Smooth muscle cell (in vitro differentiated cells): ENCODE measurements around the gene TIGAR. TPM values are rescaled to one million over a fixed set of nuclear protein-coding genes. Genes with fewer than 3 reads are reported as not detected.

Experiments used
- DNase-seq: peaks from one replicate; lab custom pipeline; 2025; ENCODE audit not compliant: unreplicated experiment; lab: John Stamatoyannopoulos, UW
- H2AFZ ChIP-seq: fragments of 200-600 bp; sonication (generic); 2 replicates; pipeline ENCODE4 v1.6.0; 2016; ENCODE audit warnings: antibody characterized with exemption, low read depth, mild to moderate bottlenecking
- H3F3A ChIP-seq: fragments of 200-600 bp; sonication (generic); 2 replicates; pipeline ENCODE4 v1.6.0; 2017; ENCODE audit warnings: antibody characterized with exemption, low read depth
- H3K27ac ChIP-seq: fragments of 200-600 bp; sonication (generic); 2 replicates; pipeline ENCODE4 v1.5.1; 2016; ENCODE audit warnings: low read depth, mild to moderate bottlenecking
- H3K27me3 ChIP-seq: fragments of 200-600 bp; sonication (generic); 2 replicates; pipeline ENCODE4 v1.6.1; 2016; ENCODE audit warnings: low read depth, mild to moderate bottlenecking
- H3K36me3 ChIP-seq: fragments of 200-600 bp; sonication (generic); 2 replicates; pipeline ENCODE4 v1.5.1; 2016; ENCODE audit warnings: low read depth
- H3K4me1 ChIP-seq: fragments of 200-600 bp; sonication (generic); 2 replicates; pipeline ENCODE4 v1.5.1; 2016; ENCODE audit warnings: low read depth
- H3K4me2 ChIP-seq: fragments of 200-600 bp; sonication (generic); 2 replicates; pipeline ENCODE4 v1.6.0; 2016; ENCODE audit warnings: mild to moderate bottlenecking
- H3K4me3 ChIP-seq: fragments of 200-600 bp; sonication (generic); 2 replicates; pipeline ENCODE4 v1.5.1; 2016; ENCODE audit warnings: mild to moderate bottlenecking
- H3K79me2 ChIP-seq: fragments of 200-600 bp; sonication (generic); 2 replicates; pipeline ENCODE4 v1.6.0; 2016; ENCODE audit warnings: low read depth, mild to moderate bottlenecking
- H3K9ac ChIP-seq: fragments of 200-600 bp; sonication (generic); 2 replicates; pipeline ENCODE4 v1.6.0; 2016; ENCODE audit warnings: low read depth
- H3K9me3 ChIP-seq: fragments of 200-600 bp; sonication (generic); replicated peaks from 2 replicates; pipeline ENCODE4 v1.5.1; 2016; ENCODE audit warnings: low read depth
- H4K20me1 ChIP-seq: fragments of 200-600 bp; sonication (generic); 2 replicates; pipeline ENCODE4 v1.6.0; 2016; ENCODE audit warnings: low read depth
- CTCF ChIP-seq: fragments of 200-600 bp; sonication (generic); IDR thresholded peaks from 2 replicates; pipeline ENCODE4 v1.5.1; 2017; ENCODE audit warnings: borderline replicate concordance, mild to moderate bottlenecking, antibody characterized with exemption; ENCODE audit not compliant: insufficient read depth, poor library complexity, severe bottlenecking
- WGBS: methylation state at CpG from one replicate; pipeline ENCODE4 v1.1.7; 2016; ENCODE audit warnings: low lambda C conversion rate; 5-methylcytosine and 5-hydroxymethylcytosine counted together
- polyA plus RNA-seq: library from polyadenylated mRNA; unstranded; fragments of >200 nt; fragmentation: Nextera tagmentation; extraction: Ambion mirVana; gene quantifications from 2 replicates; pipeline ENCODE4 v1.2.1, GENCODE V29; 2016
- total RNA-seq: library from RNA; depleted of rRNA; stranded (reverse); fragments of >200 nt; gene quantifications from 2 replicates; pipeline ENCODE4 v1.2.3, GENCODE V29; 2014

Gene TIGAR
- total and polyA plus RNA-seq, 2 experiments from 2014 or later: 21.6 to 26.1 TPM

GRCh38 chr12:4289998-4290790, 30.8 kb upstream of the TIGAR start:
- no peak for DNase-seq

GRCh38 chr12:4292341-4293073, 28.5 kb upstream of the TIGAR start:
- no peak for DNase-seq
- H3K9ac ChIP-seq: no peak overlapping the region
- no peaks in the 10 kb centered on the region for H3K27me3 ChIP-seq
- H2AFZ ChIP-seq: no peak overlapping the region
- H3K4me3 ChIP-seq: no peak overlapping the region
- H3K36me3 ChIP-seq: peaks cover 27% of the 10 kb centered on the region
- peaks cover 69% of the 10 kb centered on the region for H3K79me2 ChIP-seq
- peaks cover 28% of the 10 kb centered on the region for H3F3A ChIP-seq
- peaks cover 100% of the 10 kb centered on the region for H4K20me1 ChIP-seq
- H3K27ac ChIP-seq: peak overlapping the region; percentile 67
- H3K4me1 ChIP-seq: peaks cover 24% of the 10 kb centered on the region
- WGBS: 77% methylated on average over 16 of the region's 16 CpGs
- peak overlapping the region; percentile 16 for H3K4me2 ChIP-seq
- no peaks in the 10 kb centered on the region for H3K9me3 ChIP-seq
- no peak for TF ChIP-seq CTCF

More at GRCh38 chr12:4289998-4290790, 30.8 kb upstream of the TIGAR start:
- TF ChIP-seq CTCF: no peak
- Histone ChIP-seq H3K36me3 (peaks cover 39% of the 10 kb centered on the region), H3K79me2 (peaks cover 92% of the 10 kb centered on the region), H4K20me1 (peaks cover 100% of the 10 kb centered on the region), H3K9me3 (no peaks in the 10 kb centered on the region), H3K4me3 (no peak overlapping the region), H3K27ac (peak overlapping the region; percentile 16), H2AFZ (no peak overlapping the region), H3K27me3 (no peaks in the 10 kb centered on the region), H3K4me2 (no peak overlapping the region), H3F3A (peaks cover 36% of the 10 kb centered on the region), H3K9ac (no peak overlapping the region), H3K4me1 (peaks cover 32% of the 10 kb centered on the region)
- WGBS: 91% methylated on average over 28 of the region's 28 CpGs

- Histone ChIP-seq H2AFZ (no peak overlapping the region), H3K27me3 (no peaks in the 10 kb centered on the region)
- DNase-seq: no peak
Measured at GRCh38 chr12:4293299-4293965, 27.6 kb upstream of the TIGAR start.

More at GRCh38 chr12:4293299-4293965, 27.6 kb upstream of the TIGAR start:
- Histone ChIP-seq H3F3A (peaks cover 23% of the 10 kb centered on the region), H3K4me2 (no peak overlapping the region), H3K9me3 (no peaks in the 10 kb centered on the region), H4K20me1 (peaks cover 100% of the 10 kb centered on the region), H3K9ac (no peak overlapping the region), H3K4me3 (no peak overlapping the region), H3K4me1 (peaks cover 24% of the 10 kb centered on the region), H3K36me3 (peaks cover 27% of the 10 kb centered on the region), H3K79me2 (peaks cover 62% of the 10 kb centered on the region), H3K27ac (peak overlapping the region; percentile 67)
- no peak for TF ChIP-seq CTCF
- 48% methylated on average over 14 of the region's 14 CpGs for WGBS
